GM15510 (cell line): ENCODE data around the gene SGCA.

ENCODE experiments used
- POLR2A ChIP-seq: IDR thresholded peaks from 3 replicates; pipeline ENCODE4 v1.6.1; 2011; ENCODE audit warnings: borderline replicate concordance; ENCODE audit not compliant: insufficient read length; ENCODE audit errors: extremely low read depth

Gene SGCA

DNA sequence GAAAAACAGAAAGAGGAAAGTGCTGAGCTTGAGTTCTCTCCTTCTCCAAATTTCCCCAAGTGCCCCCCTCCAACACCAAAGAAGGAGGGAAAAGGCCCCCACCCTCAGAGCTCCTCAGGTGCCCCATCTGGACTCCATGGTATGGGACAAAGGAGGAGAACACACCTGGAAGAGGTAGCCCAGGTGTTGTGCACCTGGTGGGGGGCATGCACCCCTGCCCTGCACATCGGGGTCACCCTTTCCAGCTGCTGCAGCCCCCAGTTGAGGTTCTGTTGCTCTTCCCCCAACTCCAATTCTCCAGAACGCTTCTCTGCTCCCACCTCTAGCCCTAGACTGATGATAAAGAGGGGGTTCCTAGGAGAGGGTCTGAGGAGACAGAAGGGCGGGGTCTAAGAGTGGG lies 38.6 kb downstream of the SGCA start:
- no peak for TF ChIP-seq POLR2A

DNA sequence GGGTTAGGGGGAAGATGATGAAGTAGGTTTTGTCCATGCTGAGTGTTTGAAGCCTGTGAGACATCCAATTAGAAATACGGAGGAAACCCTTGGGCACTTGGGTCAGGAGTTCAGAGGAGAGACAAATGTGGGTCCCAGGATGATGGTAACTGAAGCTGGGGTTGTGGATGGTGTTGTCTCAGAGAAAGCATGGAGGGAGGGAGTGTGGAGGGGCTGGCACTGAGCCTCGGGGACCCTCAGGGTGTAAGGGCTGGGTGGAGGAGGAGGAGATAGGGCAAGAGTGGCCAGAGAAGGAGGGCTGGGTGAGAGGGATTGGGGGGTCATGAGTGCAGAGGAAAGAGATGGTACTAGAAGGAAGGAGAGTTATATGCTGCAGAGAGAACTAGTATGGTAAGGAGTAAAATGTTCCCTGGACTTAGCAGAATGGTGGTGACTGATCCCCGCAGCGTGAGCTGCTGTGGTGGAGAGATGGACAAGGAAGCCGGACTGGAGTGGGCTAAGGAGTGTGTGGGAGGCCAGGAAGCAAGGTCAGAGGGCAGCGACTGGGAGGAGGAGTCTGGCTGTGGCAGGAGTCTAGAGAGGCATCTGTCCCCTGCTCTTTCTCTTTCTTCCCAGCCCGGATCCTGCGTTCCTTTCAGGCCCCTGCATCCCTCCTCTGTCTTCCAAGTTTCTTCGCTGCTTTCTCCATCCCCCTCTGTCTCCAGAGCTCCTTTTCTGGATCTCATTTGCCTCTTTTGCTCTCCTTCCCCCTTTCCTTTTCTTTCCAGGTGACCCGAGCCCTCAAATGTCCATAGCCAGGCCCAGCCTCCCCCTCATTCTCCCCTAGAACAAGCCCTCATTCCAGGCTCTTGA lies 39.5 kb downstream of the SGCA start:
- no peak for TF ChIP-seq POLR2A

DNA sequence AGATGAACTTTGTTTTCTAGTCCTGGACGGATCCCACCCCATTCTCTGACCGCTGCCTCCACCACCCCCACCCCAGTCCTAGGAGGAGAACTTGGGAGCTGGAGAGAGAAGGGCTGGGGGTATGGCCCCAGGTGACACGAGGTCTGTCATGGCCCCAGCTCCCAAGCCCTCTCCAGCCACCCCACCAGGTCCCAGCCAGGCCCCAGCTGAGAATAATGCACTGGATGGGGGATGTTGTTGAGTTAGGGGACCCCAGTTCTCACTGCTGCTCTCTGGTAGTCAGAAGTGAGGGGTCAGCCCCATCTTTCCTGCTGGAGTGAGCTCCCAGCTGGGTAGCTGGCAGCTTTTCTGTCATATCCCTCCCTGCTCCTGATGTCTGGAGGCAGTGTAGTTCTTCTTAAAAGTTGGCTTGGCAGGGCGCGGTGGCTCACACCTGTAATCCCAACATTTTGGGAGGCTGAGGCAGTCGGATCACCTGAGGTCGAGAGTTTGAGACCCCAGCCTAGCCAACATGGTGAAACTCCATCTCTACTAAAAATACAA lies 40.2 kb downstream of the SGCA start:
- no peak for TF ChIP-seq POLR2A

GRCh38 chr17:50206604-50207293 lies 40.9 kb downstream of the SGCA start:
- TF ChIP-seq POLR2A: no peak

DNA sequence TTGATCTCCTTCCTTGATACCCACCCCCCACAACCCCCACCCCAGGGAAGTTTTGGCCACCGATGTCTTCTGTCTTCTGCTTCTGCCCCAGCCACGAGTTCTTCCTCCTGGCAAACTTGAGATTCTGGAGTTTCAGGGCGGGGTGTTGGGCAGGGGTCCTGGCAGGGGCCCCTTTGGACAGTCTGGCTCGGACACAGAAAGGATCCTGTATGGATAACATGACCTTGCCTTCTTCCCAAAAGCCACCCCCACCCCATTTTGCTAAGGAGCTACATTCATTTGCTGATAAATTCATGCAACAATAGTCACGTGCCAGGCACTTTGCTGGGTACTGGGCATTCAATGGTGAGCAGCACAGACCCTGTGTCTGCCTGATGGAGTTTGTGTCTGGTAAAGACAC lies 41.5 kb downstream of the SGCA start:
- TF ChIP-seq POLR2A: no peak

DNA sequence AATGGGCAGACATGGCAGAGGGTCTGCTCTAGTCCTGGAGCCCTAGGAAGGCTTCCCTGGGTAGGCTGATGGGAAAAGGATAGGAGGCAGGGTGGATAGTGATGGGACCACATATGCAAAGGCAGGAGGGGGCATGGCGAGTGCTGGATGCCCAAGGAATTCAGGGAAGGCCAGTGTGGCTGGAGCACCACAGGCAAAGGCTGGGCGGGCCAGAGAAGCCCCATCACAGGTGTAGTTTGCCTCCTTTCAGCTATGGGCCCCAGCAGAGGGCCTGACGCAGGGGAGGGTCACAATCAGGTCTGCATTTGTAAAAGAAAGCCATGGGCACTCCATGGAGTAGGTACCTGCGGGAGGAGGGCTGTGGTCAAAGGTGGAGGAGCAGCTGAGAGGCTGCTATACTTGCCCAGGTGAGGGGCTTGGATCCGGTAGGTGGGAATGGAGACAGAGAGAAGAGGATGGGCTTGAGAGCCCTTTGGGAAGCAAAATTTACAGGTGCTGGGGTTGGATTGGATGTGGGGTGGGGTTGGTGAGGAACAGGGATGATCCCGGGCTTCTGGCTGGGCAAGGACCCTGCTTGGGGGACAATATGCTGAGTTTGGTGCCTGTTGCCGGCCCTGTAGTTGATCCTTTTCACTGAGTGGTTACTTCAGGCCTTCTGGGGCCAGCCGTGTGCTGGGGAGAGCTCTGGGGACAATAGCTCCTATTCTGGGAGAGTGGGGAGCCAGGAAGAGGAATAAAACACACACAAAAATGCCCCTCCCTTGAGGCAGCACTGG lies 42.2 kb downstream of the SGCA start:
- no peak for TF ChIP-seq POLR2A

DNA sequence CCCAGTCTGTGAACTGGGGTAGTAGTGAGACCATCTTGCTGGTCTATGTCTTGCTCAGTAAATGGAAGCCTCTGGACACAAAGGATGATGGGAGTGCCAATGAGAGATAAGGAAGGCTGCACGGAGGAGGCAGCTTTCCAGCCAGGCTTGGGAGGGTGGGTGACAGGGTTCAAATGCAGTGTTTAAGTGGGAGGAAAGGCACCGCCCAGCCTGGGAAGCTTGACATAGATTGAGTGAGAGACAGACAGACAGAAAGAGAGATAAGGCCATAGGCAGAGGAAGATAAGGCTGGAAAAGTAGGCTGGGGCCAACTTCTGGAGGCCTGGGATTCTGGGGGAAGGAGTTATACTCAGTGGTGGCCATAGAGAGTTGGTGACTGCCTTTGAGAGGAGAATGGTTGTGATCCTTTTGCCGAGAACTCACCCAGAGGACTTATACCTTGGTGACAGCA lies 42.8 kb downstream of the SGCA start:
- TF ChIP-seq POLR2A: no peak

DNA sequence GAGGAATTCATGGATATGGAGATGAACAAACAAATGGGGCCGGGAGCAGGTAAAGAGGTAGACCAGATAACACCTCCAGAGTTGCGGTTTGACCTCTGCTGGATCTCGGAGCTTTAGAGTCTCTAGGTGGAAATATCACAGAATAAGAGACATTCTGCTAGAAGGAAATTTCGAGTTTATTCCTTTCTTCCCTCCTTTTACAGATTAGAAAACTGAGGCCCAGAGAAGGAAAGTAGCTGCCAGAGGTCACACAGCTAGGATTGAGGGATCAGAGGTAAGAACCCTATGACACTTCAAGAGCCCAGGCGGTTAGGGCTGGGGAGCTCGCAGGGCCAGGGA lies 43.3 kb downstream of the SGCA start:
- TF ChIP-seq POLR2A: no peak

DNA sequence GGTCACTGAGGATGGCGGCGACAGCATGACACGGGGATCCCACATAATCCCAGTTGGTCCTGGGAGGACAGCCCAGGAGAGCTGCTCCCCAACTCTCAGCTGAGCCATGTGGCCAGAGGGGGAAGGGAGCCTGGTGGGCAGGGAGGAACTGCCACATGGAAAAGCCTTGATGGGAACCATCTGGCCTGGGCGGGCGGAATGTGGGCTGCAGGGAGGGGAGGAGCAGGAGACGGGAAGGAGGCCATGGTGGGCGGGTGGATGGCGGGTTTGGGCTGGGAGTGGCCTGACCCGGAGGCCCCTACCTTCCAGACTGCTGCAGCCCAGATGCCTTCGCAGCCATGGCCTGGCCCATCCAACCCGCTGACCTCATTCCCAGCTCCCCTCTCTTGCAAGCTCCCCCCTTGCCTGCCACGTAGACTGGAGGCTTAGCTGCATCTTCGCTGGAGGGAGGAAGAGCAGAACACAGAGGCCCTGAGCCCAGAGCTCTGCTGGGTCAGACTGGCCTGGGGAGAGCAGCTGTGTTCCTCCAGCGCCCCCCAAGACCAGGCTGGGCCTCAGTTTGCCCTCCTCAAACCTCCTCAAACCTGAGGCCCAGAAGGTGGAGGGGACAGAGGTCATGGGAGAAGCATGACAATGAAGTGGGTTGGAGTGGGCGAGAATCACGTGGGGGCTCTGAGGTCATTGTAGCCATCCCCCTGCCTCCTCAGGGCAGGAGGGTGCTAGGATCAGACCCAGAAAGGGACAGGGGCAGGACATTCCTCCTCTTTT lies 43.9 kb downstream of the SGCA start:
- no peak for TF ChIP-seq POLR2A

- no peak for TF ChIP-seq POLR2A
Observed at GRCh38 chr17:50210240-50211225, 44.7 kb downstream of the SGCA start.

GRCh38 chr17:50211249-50212120 lies 45.7 kb downstream of the SGCA start:
- no peak for TF ChIP-seq POLR2A

- no peak for TF ChIP-seq POLR2A
Observed at GRCh38 chr17:50212121-50212843, 46.5 kb downstream of the SGCA start.
